ENCODE results near the gene ABI1.

Gene ABI1

GRCh38 chr10:26735435-26735834 lies 125.3 kb downstream of the ABI1 start:
- H3K4me3 Mint-ChIP-seq: no peak overlapping the region
- no peaks in the 10 kb centered on the region for H3K27me3 Mint-ChIP-seq
- no peaks in the 10 kb centered on the region for H3K9me3 Mint-ChIP-seq
- H3K27ac Mint-ChIP-seq: peak overlapping the region; percentile 66
- H3K36me3 Mint-ChIP-seq (ENCODE audit: low read depth): peaks cover 81% of the 10 kb centered on the region
- H3K4me1 Mint-ChIP-seq (ENCODE audit: low read depth): peaks cover 40% of the 10 kb centered on the region

GRCh38 chr10:26733750-26734568 lies 126.8 kb downstream of the ABI1 start:
- Mint-ChIP-seq H3K27me3 (no peaks in the 10 kb centered on the region), H3K4me1 (ENCODE audit: low read depth) (peaks cover 28% of the 10 kb centered on the region), H3K36me3 (ENCODE audit: low read depth) (peaks cover 82% of the 10 kb centered on the region), H3K4me3 (no peak overlapping the region), H3K27ac (no peak overlapping the region), H3K9me3 (no peaks in the 10 kb centered on the region)

- no peak overlapping the region for H3K27ac Mint-ChIP-seq
- H3K27me3 Mint-ChIP-seq: no peaks in the 10 kb centered on the region
- no peaks in the 10 kb centered on the region for H3K9me3 Mint-ChIP-seq
- peaks cover 76% of the 10 kb centered on the region for H3K36me3 Mint-ChIP-seq (ENCODE audit: low read depth)
- no peak overlapping the region for H3K4me3 Mint-ChIP-seq
- H3K4me1 Mint-ChIP-seq (ENCODE audit: low read depth): no peaks in the 10 kb centered on the region
Observed at GRCh38 chr10:26730552-26730951, 130.2 kb downstream of the ABI1 start.

GRCh38 chr10:26729395-26729794 lies 131.4 kb downstream of the ABI1 start:
- Mint-ChIP-seq H3K27ac (no peak overlapping the region), H3K4me1 (ENCODE audit: low read depth) (no peaks in the 10 kb centered on the region), H3K36me3 (ENCODE audit: low read depth) (peaks cover 78% of the 10 kb centered on the region), H3K9me3 (no peaks in the 10 kb centered on the region), H3K27me3 (no peaks in the 10 kb centered on the region), H3K4me3 (no peak overlapping the region)

GRCh38 chr10:26728957-26729356 lies 131.8 kb downstream of the ABI1 start:
- H3K4me1 Mint-ChIP-seq (ENCODE audit: low read depth): no peaks in the 10 kb centered on the region
- no peaks in the 10 kb centered on the region for H3K9me3 Mint-ChIP-seq
- H3K36me3 Mint-ChIP-seq (ENCODE audit: low read depth): peaks cover 78% of the 10 kb centered on the region
- H3K27me3 Mint-ChIP-seq: no peaks in the 10 kb centered on the region
- H3K27ac Mint-ChIP-seq: no peak overlapping the region
- H3K4me3 Mint-ChIP-seq: no peak overlapping the region

GRCh38 chr10:26727005-26727404 lies 133.8 kb downstream of the ABI1 start:
- H3K4me3 Mint-ChIP-seq: no peak overlapping the region
- H3K36me3 Mint-ChIP-seq (ENCODE audit: low read depth): peaks cover 76% of the 10 kb centered on the region
- no peaks in the 10 kb centered on the region for H3K4me1 Mint-ChIP-seq (ENCODE audit: low read depth)
- no peaks in the 10 kb centered on the region for H3K27me3 Mint-ChIP-seq
- H3K27ac Mint-ChIP-seq: no peak overlapping the region
- no peaks in the 10 kb centered on the region for H3K9me3 Mint-ChIP-seq

GRCh38 chr10:26725837-26726727 lies 134.7 kb downstream of the ABI1 start:
- H3K4me3 Mint-ChIP-seq: no peak overlapping the region
- H3K4me1 Mint-ChIP-seq (ENCODE audit: low read depth): peaks cover 6% of the 10 kb centered on the region
- no peak overlapping the region for H3K27ac Mint-ChIP-seq
- no peaks in the 10 kb centered on the region for H3K9me3 Mint-ChIP-seq
- H3K36me3 Mint-ChIP-seq (ENCODE audit: low read depth): peaks cover 76% of the 10 kb centered on the region
- H3K27me3 Mint-ChIP-seq: no peaks in the 10 kb centered on the region

GRCh38 chr10:26723016-26723415 lies 137.7 kb downstream of the ABI1 start:
- H3K27ac Mint-ChIP-seq: no peak overlapping the region
- no peak overlapping the region for H3K4me3 Mint-ChIP-seq
- peaks cover 76% of the 10 kb centered on the region for H3K36me3 Mint-ChIP-seq (ENCODE audit: low read depth)
- no peaks in the 10 kb centered on the region for H3K9me3 Mint-ChIP-seq
- H3K4me1 Mint-ChIP-seq (ENCODE audit: low read depth): peaks cover 6% of the 10 kb centered on the region
- H3K27me3 Mint-ChIP-seq: no peaks in the 10 kb centered on the region

GRCh38 chr10:26721561-26721960 lies 139.2 kb downstream of the ABI1 start:
- Mint-ChIP-seq H3K27me3 (no peaks in the 10 kb centered on the region), H3K4me3 (no peak overlapping the region), H3K36me3 (ENCODE audit: low read depth) (peaks cover 66% of the 10 kb centered on the region), H3K27ac (peak overlapping the region; percentile 55), H3K4me1 (ENCODE audit: low read depth) (peaks cover 6% of the 10 kb centered on the region), H3K9me3 (no peaks in the 10 kb centered on the region)

- Mint-ChIP-seq H3K27ac (no peak overlapping the region), H3K9me3 (no peaks in the 10 kb centered on the region), H3K4me3 (no peak overlapping the region), H3K36me3 (ENCODE audit: low read depth) (peaks cover 61% of the 10 kb centered on the region), H3K4me1 (ENCODE audit: low read depth) (peaks cover 6% of the 10 kb centered on the region), H3K27me3 (no peaks in the 10 kb centered on the region)
Observed at GRCh38 chr10:26717476-26717875, 143.3 kb downstream of the ABI1 start.

GRCh38 chr10:26715137-26715487 lies 145.6 kb downstream of the ABI1 start:
- H3K36me3 Mint-ChIP-seq (ENCODE audit: low read depth): peaks cover 61% of the 10 kb centered on the region
- H3K4me1 Mint-ChIP-seq (ENCODE audit: low read depth): no peaks in the 10 kb centered on the region
- no peak overlapping the region for H3K27ac Mint-ChIP-seq

GRCh38 chr10:26714415-26715136 lies 146.2 kb downstream of the ABI1 start:
- Mint-ChIP-seq H3K4me3 (no peak overlapping the region), H3K27ac (no peak overlapping the region), H3K36me3 (ENCODE audit: low read depth) (peaks cover 58% of the 10 kb centered on the region), H3K27me3 (no peaks in the 10 kb centered on the region), H3K4me1 (ENCODE audit: low read depth) (no peaks in the 10 kb centered on the region), H3K9me3 (no peaks in the 10 kb centered on the region)

More at GRCh38 chr10:26715137-26715487, 145.6 kb downstream of the ABI1 start:
- no peaks in the 10 kb centered on the region for H3K9me3 Mint-ChIP-seq
- H3K27me3 Mint-ChIP-seq: no peaks in the 10 kb centered on the region
- no peak overlapping the region for H3K4me3 Mint-ChIP-seq

- H3K4me3 Mint-ChIP-seq: no peak overlapping the region
- no peak overlapping the region for H3K27ac Mint-ChIP-seq
- H3K9me3 Mint-ChIP-seq: no peaks in the 10 kb centered on the region
- H3K36me3 Mint-ChIP-seq (ENCODE audit: low read depth): peaks cover 73% of the 10 kb centered on the region
- peaks cover 2% of the 10 kb centered on the region for H3K4me1 Mint-ChIP-seq (ENCODE audit: low read depth)
- H3K27me3 Mint-ChIP-seq: no peaks in the 10 kb centered on the region
Observed at GRCh38 chr10:26711324-26711723, 149.4 kb downstream of the ABI1 start.

GRCh38 chr10:26706936-26707335 lies 153.8 kb downstream of the ABI1 start:
- H3K27ac Mint-ChIP-seq: no peak overlapping the region
- H3K36me3 Mint-ChIP-seq (ENCODE audit: low read depth): peaks cover 74% of the 10 kb centered on the region

GRCh38 chr10:26706206-26706605 lies 154.6 kb downstream of the ABI1 start:
- Mint-ChIP-seq H3K27ac (peak overlapping the region; percentile 28), H3K9me3 (no peaks in the 10 kb centered on the region), H3K4me3 (no peak overlapping the region), H3K36me3 (ENCODE audit: low read depth) (peaks cover 74% of the 10 kb centered on the region), H3K4me1 (ENCODE audit: low read depth) (peaks cover 11% of the 10 kb centered on the region), H3K27me3 (no peaks in the 10 kb centered on the region)

More at GRCh38 chr10:26706936-26707335, 153.8 kb downstream of the ABI1 start:
- H3K4me1 Mint-ChIP-seq (ENCODE audit: low read depth): peaks cover 10% of the 10 kb centered on the region
- no peaks in the 10 kb centered on the region for H3K27me3 Mint-ChIP-seq
- H3K9me3 Mint-ChIP-seq: no peaks in the 10 kb centered on the region
- no peak overlapping the region for H3K4me3 Mint-ChIP-seq

All from stimulated activated naive CD8-positive, alpha-beta T cell treated with anti-CD3 and anti-CD28 coated beads, Interleukin-15, Interleukin-2, amounts not matched to agents 100 ng/mL and 50 ng/mL, for 24 hours (primary cell).